ENCODE measurements around the gene FGF9.

DNA sequence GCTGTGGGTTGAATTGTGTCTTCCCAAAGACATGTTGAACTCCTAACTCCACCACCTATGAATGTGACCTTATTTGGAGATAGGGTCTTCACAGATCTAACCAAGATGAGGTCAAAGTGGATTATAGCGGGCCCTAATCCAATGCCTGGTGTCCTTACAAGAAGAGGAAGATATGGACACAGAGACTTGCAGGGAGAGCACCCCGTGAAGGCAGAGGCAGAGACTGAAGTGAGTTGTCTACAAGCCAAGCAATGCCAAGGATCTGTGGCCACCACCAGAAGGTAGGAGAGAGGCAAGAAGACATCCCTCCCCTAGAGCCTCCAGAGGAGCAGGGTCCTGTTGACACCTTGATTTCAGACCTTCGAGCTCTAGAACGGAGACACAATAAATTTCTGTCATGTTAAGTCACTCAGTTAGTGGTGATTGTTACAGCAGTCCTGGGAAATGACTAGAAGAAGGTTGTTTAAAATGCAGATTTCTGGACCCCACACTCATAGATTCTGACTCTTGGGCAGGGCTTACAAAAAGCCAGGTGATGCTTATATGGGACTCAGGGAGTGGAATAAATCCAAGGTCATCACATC is 70.6 kb downstream of the FGF9 start:
- TF ChIP-seq RAD21 (IDR thresholded peaks at IDR 0.05; ENCODE audit: low read depth) (no peak), POLR2A (IDR thresholded peaks at IDR 0.05; ENCODE audit: borderline replicate concordance, extremely low read depth, insufficient read depth, insufficient read length) (no peak)
